Body of pancreas (tissue), 4 donors: ENCODE results near the gene PTPN7. TPM values are rescaled to one million over a fixed set of nuclear protein-coding genes. Genes with fewer than 3 reads are reported as not detected.

Experiments used
- ATAC-seq: fragments of 150-250 bp; one replicate; pipeline ENCODE4 v1.9.1; 2016
- DNase-seq, 4 donors: peaks; one replicate each; pipeline ENCODE4 v3.0.0-alpha.2; 2019
- H3K27ac ChIP-seq, 4 donors: fragments of 200-600 bp; sonication (generic); 1 replicate in 3 of 4; 2 replicates in 1 of 4; pipeline versions ENCODE4 v1.5.1 to v1.6.1; 2016 to 2019; ENCODE audit warnings: mild to moderate bottlenecking in 1 of 4, mixed read lengths in 1 of 4, moderate library complexity in 1 of 4
- H3K27me3 ChIP-seq, 2 donors: fragments of 200-600 bp; sonication (generic); one replicate each; pipeline ENCODE4 v1.6.0; 2016; ENCODE audit warnings: mild to moderate bottlenecking in 1 of 2
- H3K36me3 ChIP-seq, 2 donors: fragments of 200-600 bp; sonication (generic); replicated peaks in 1 of 2; 2 replicates each; pipeline ENCODE4 v1.5.1; 2016; ENCODE audit warnings: low read depth in 2 of 2; ENCODE audit not compliant: insufficient read depth in 1 of 2
- H3K4me1 ChIP-seq: fragments of 200-600 bp; sonication (generic); one replicate; pipeline ENCODE4 v1.6.0; 2016
- H3K4me3 ChIP-seq, 2 donors: fragments of 200-600 bp; sonication (generic); 1 replicate in 1 of 2; 2 replicates in 1 of 2; pipeline ENCODE4 v1.5.1; 2016 to 2019
- H3K9me3 ChIP-seq, 3 donors: fragments of 200-600 bp; sonication (generic); 1 replicate in 2 of 3; 2 replicates in 1 of 3; pipeline ENCODE4 v1.5.1; 2016
- CTCF ChIP-seq, 7 experiments: fragments of 450-650 bp in 4 of 7; fragments of 200-600 bp in 3 of 7; sonication (generic) in 3 of 7; IDR thresholded peaks; one replicate each; pipeline ENCODE4 v1.5.1; 2016 to 2019; ENCODE audit warnings: antibody characterized with exemption in 7 of 7
- POLR2A ChIP-seq, 3 donors: fragments of 450-650 bp; IDR thresholded peaks; one replicate each; pipeline ENCODE4 v1.6.1; 2016; ENCODE audit warnings: antibody characterized with exemption in 3 of 3, mild to moderate bottlenecking in 2 of 3
- WGBS, 2 donors: methylation state at CpG; one replicate each; pipeline ENCODE4 v1.1.5; 2017; 5-methylcytosine and 5-hydroxymethylcytosine counted together
- intact Hi-C: fragments of 100-400 bp; cut with DNase I; formaldehyde crosslinking; loops from one replicate; pipeline ENCODE4 v1.15.1; 2023
- total RNA-seq, 2 donors: library from RNA; depleted of rRNA; stranded (reverse); fragments of >200 nt; gene quantifications; one replicate each; pipeline ENCODE4 v1.1.0, GENCODE V29; 2016

Gene PTPN7
- total RNA-seq, 2 donors from 2014 or later: 1.6 to 3.6 TPM

- H3K9me3 ChIP-seq: no peaks in the 10 kb centered on the region
- DNase-seq (peak; percentile 34 to 56 (median 46)), ATAC-seq (peak; percentile 41)
- H3K4me1 ChIP-seq: peaks cover 42% of the 10 kb centered on the region
- peaks cover 1 to 4% of the 10 kb centered on the region in 2 donors for H3K36me3 ChIP-seq
- intact Hi-C loops: no loop called here
- no peaks in the 10 kb centered on the region for H3K27me3 ChIP-seq
- H3K4me3 ChIP-seq: no peak overlapping the region
- TF ChIP-seq CTCF (IDR thresholded peaks at IDR 0.05): no peak
- TF ChIP-seq POLR2A (IDR thresholded peaks at IDR 0.05): no peak
- H3K27ac ChIP-seq: peak overlapping the region; percentile 35 to 78 (median 58)
- 51 to 70% methylated on average over 8 to 12 of the region's 12 CpGs for WGBS, 2 donors
These were observed 28.2 kb downstream of the PTPN7 start for GRCh38 chr1:202131956-202132821.

- DNase-seq (no peak), ATAC-seq (no peak)
- WGBS, 2 donors: 45 to 60% methylated on average over 7 to 8 of the region's 9 CpGs
- Histone ChIP-seq H3K27ac (peak overlapping the region in 3 of 4 donors; percentile 9 to 37 (median 36)), H3K27me3 (no peaks in the 10 kb centered on the region), H3K4me3 (no peak overlapping the region), H3K9me3 (no peaks in the 10 kb centered on the region), H3K36me3 (peaks cover 1 to 4% of the 10 kb centered on the region in 2 donors), H3K4me1 (peaks cover 42% of the 10 kb centered on the region)
- TF ChIP-seq CTCF (IDR thresholded peaks at IDR 0.05): no peak
- no peak for TF ChIP-seq POLR2A (IDR thresholded peaks at IDR 0.05)
- intact Hi-C loops: no loop called here
These were observed 29.4 kb downstream of the PTPN7 start for GRCh38 chr1:202130816-202131522.

DNA sequence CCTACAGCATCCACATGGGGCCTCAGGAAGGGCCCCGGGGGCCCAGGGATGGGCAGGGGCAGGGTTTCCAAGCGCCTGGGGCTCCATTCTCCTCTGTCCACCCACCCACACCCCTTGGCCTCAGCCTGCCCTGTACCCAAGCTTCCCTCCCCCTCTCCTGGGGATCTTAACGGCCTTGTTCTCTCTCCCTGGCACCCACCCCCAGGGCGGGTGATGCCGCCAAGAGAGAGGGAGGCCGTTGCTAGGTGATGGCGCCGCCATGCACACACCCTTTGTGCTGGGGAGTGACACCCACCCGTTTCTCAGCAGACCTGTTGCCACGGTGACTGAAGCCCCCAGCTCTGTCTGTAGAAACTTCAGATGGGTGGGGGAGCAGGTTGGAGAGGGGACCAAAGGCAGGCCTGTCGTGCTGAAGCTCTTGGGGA is 30.1 kb downstream of the PTPN7 start:
- Histone ChIP-seq H3K27me3 (no peaks in the 10 kb centered on the region), H3K4me1 (peaks cover 37% of the 10 kb centered on the region), H3K36me3 (peaks cover 1 to 4% of the 10 kb centered on the region in 2 donors), H3K4me3 (no peak overlapping the region), H3K27ac (peak overlapping the region in 2 of 4 donors; percentile 9 to 37), H3K9me3 (no peaks in the 10 kb centered on the region)
- intact Hi-C loops: no loop called here
- 61 to 63% methylated on average over 10 to 11 of the region's 11 CpGs for WGBS, 2 donors
- DNase-seq: no peak
- ATAC-seq: no peak
- TF ChIP-seq POLR2A (IDR thresholded peaks at IDR 0.05) (no peak), CTCF (IDR thresholded peaks at IDR 0.05) (no peak)

DNA sequence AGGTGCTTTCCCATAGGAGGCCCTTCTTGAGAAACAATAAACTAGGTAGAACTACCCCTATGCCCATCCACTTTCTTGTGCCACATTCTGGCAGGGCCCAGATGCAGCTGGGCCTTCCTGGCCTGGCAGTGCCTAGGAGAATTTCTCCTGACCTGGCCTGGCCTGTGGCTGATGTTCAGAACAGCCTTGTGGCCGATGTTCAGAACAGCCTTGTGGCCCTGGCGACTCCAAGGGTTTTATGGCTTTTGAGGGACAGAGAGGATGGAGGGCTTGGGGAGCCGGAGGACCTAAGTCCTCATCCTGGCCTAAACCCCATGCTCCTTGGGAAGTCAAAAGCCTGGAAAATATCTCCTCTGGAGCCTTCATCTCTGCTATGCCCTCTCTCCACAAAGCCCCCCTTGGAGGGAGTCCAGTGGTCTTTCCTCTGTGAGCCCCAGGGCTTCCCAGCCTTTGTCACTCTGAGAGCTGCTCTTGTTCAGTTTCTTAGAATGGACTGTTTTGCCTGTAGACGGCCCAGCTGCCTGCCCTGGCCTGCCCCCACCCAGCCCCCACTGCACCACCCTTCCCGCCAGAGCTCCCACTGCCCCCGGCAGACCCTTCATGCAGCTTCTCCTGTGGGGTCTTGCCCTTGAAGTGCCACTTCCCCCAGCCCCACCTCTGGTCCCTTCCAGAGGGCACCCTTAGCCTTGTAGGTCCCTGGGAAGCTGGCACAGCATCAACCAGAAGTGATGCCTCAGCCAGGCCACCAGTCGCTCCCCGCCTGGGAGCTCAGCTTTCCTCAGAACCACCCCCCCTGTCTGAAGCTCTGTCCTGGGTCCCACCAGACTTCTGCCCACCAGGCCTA is 30.7 kb downstream of the PTPN7 start:
- DNase-seq (no peak), ATAC-seq (no peak)
- Histone ChIP-seq H3K27me3 (no peaks in the 10 kb centered on the region), H3K9me3 (no peaks in the 10 kb centered on the region), H3K36me3 (peaks cover 1 to 4% of the 10 kb centered on the region in 2 donors), H3K4me1 (peaks cover 30% of the 10 kb centered on the region), H3K27ac (peak overlapping the region in 1 of 4 donors; percentile 37), H3K4me3 (no peak overlapping the region)
- WGBS, 2 donors: 77 to 78% methylated on average over 6 to 8 of the region's 8 CpGs
- TF ChIP-seq CTCF (IDR thresholded peaks at IDR 0.05): no peak
- no peak for TF ChIP-seq POLR2A (IDR thresholded peaks at IDR 0.05)
- intact Hi-C loops: loop anchor here (10.0 kb wide), 1 partner anchor 235 kb away; no protein-coding TSS in a partner anchor
